ENCODE data around the gene BCORL1.

The BCORL1 gene

GRCh38 chrX:130058652-130059051 is 76.2 kb downstream of the BCORL1 start:
- Histone ChIP-seq H3K9me2 (replicated peaks; ENCODE audit: insufficient read depth, low read length) (no peaks in the 10 kb centered on the region), H3K27ac (ENCODE audit: low read length) (no peak overlapping the region), H3K9me3 (replicated peaks; ENCODE audit: insufficient read depth, low read length) (no peaks in the 10 kb centered on the region), H3K27me3 (replicated peaks; ENCODE audit: insufficient read depth, low read length) (no peaks in the 10 kb centered on the region), H3K4me1 (ENCODE audit: low read length) (peaks cover 5% of the 10 kb centered on the region; the same call in 1 of the 2 replicates), H3K9ac (ENCODE audit: low read length) (no peak overlapping the region), H4K20me1 (ENCODE audit: insufficient read depth, low read length) (no peaks in the 10 kb centered on the region), H3K36me3 (replicated peaks; ENCODE audit: insufficient read depth, low read length) (no peaks in the 10 kb centered on the region), H3F3A (ENCODE audit: insufficient read depth, low read length) (no peaks in the 10 kb centered on the region), H3K4me2 (ENCODE audit: low read depth, low read length) (no peak overlapping the region), H3K4me3 (ENCODE audit: low read length) (no peak overlapping the region), H3K79me2 (ENCODE audit: low read length) (no peaks in the 10 kb centered on the region), H2AFZ (ENCODE audit: low read length) (no peak overlapping the region)
- no peak for TF ChIP-seq CTCF (IDR thresholded peaks at IDR 0.05; ENCODE audit: low read length)
- no peak for TF ChIP-seq EZH2 (optimal IDR thresholded peaks at IDR 0.05; ENCODE audit: low read depth, low read length)
- TF ChIP-seq EZH2phosphoT487 (IDR thresholded peaks at IDR 0.05; ENCODE audit: low read length) = no peak
- DNase-seq = no peak

- H3K36me3 ChIP-seq (replicated peaks; ENCODE audit: insufficient read depth, low read length) = no peaks in the 10 kb centered on the region
- DNase-seq = peak; percentile 77
- peak overlapping the region; percentile 68 for H3K9ac ChIP-seq (ENCODE audit: low read length)
- no peaks in the 10 kb centered on the region for H4K20me1 ChIP-seq (ENCODE audit: insufficient read depth, low read length)
- peaks cover 5% of the 10 kb centered on the region; the same call in 1 of the 2 replicates for H3K4me1 ChIP-seq (ENCODE audit: low read length)
- H2AFZ ChIP-seq (ENCODE audit: low read length) = peak overlapping the region; percentile 78
- no peaks in the 10 kb centered on the region for H3K9me3 ChIP-seq (replicated peaks; ENCODE audit: insufficient read depth, low read length)
- peak overlapping the region; percentile 66 for H3K4me2 ChIP-seq (ENCODE audit: low read depth, low read length)
- peak overlapping the region; percentile 57 for H3K4me3 ChIP-seq (ENCODE audit: low read length)
- no peak overlapping the region for H3K27ac ChIP-seq (ENCODE audit: low read length)
- no peaks in the 10 kb centered on the region for H3K27me3 ChIP-seq (replicated peaks; ENCODE audit: insufficient read depth, low read length)
- no peaks in the 10 kb centered on the region for H3F3A ChIP-seq (ENCODE audit: insufficient read depth, low read length)
- no peaks in the 10 kb centered on the region for H3K9me2 ChIP-seq (replicated peaks; ENCODE audit: insufficient read depth, low read length)
- TF ChIP-seq CTCF (IDR thresholded peaks at IDR 0.05; ENCODE audit: low read length) (peak; percentile 82), EZH2phosphoT487 (IDR thresholded peaks at IDR 0.05; ENCODE audit: low read length) (no peak)
- H3K79me2 ChIP-seq (ENCODE audit: low read length) = no peaks in the 10 kb centered on the region
Observed at GRCh38 chrX:130060122-130061069, 78.0 kb downstream of the BCORL1 start.

DNA sequence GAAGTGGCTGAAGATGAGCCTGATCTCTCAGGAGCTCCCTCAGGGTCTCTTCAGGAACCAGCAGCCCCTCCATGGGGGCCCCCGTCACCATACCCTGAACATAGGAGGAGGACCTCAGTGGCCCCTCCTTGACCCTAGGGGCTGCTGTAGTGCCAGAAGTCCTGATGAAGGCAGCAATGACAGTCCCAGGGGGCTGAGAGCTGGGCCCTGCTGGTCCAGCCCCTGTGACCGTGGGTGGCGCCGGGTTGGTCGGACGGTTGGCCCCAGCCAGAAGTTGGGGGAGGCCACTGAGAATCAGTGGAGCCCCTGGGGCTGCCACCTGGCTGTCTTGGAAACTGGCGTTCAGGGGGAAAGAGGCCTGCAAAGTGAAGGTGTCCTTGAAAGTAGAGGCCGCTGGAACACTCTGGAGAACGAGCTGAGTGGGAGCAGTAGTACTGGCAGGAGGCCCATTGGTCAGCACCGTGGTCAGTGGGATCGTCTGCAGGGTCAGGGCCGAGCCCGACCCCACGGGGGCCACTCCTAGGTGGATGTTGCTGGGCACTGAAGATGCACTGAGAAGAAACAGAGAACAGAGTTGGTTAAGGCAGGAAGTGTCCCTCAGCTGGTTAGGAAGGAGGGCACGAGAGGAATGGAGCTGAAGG is 84.7 kb downstream of the BCORL1 start:
- H3K27me3 ChIP-seq (replicated peaks; ENCODE audit: insufficient read depth, low read length) = no peaks in the 10 kb centered on the region
- H3K27ac ChIP-seq (ENCODE audit: low read length) = no peak overlapping the region
- DNase-seq = no peak
- H4K20me1 ChIP-seq (ENCODE audit: insufficient read depth, low read length) = no peaks in the 10 kb centered on the region
- H3K79me2 ChIP-seq (ENCODE audit: low read length) = no peaks in the 10 kb centered on the region
- no peak overlapping the region for H3K4me2 ChIP-seq (ENCODE audit: low read depth, low read length)
- no peak overlapping the region for H2AFZ ChIP-seq (ENCODE audit: low read length)
- H3K9me3 ChIP-seq (replicated peaks; ENCODE audit: insufficient read depth, low read length) = no peaks in the 10 kb centered on the region
- no peaks in the 10 kb centered on the region for H3K9me2 ChIP-seq (replicated peaks; ENCODE audit: insufficient read depth, low read length)
- H3K9ac ChIP-seq (ENCODE audit: low read length) = no peak overlapping the region
- no peaks in the 10 kb centered on the region for H3F3A ChIP-seq (ENCODE audit: insufficient read depth, low read length)
- H3K36me3 ChIP-seq (replicated peaks; ENCODE audit: insufficient read depth, low read length) = no peaks in the 10 kb centered on the region
- H3K4me1 ChIP-seq (ENCODE audit: low read length) = no peaks in the 10 kb centered on the region
- H3K4me3 ChIP-seq (ENCODE audit: low read length) = no peak overlapping the region
- TF ChIP-seq CTCF (IDR thresholded peaks at IDR 0.05; ENCODE audit: low read length) (no peak), EZH2 (optimal IDR thresholded peaks at IDR 0.05; ENCODE audit: low read depth, low read length) (no peak), EZH2phosphoT487 (IDR thresholded peaks at IDR 0.05; ENCODE audit: low read length) (no peak)

Data from MM.1S (cell line).